GM19468 (cell line): ENCODE results near the gene CDH23.

Experiments
- ATAC-seq: cut with Tn5 transposase; IDR thresholded peaks from one replicate; pipeline ENCODE4 v1.9.1; 2021; ENCODE audit warnings: mild to moderate bottlenecking, moderate library complexity, moderate number of reproducible peaks; ENCODE audit not compliant: unreplicated experiment; ENCODE audit errors: extremely low read depth

CDH23 gene

GRCh38 chr10:71608819-71609768, 212.4 kb downstream of the CDH23 start:
- no peak for ATAC-seq

GRCh38 chr10:71610651-71611050, 213.9 kb downstream of the CDH23 start:
- no peak for ATAC-seq

GRCh38 chr10:71611131-71611530, 214.4 kb downstream of the CDH23 start:
- ATAC-seq = no peak

GRCh38 chr10:71611709-71612422, 215.1 kb downstream of the CDH23 start:
- ATAC-seq = no peak

- no peak for ATAC-seq
Observed at GRCh38 chr10:71613261-71613777, 216.6 kb downstream of the CDH23 start.

- ATAC-seq = no peak
Observed at GRCh38 chr10:71613877-71614276, 217.2 kb downstream of the CDH23 start.

- no peak for ATAC-seq
Observed at GRCh38 chr10:71614946-71615345, 218.2 kb downstream of the CDH23 start.

- ATAC-seq = no peak
Observed at GRCh38 chr10:71615538-71616329, 219.0 kb downstream of the CDH23 start.

- ATAC-seq = no peak
Observed at GRCh38 chr10:71616817-71617654, 220.3 kb downstream of the CDH23 start.

- no peak for ATAC-seq
Observed at GRCh38 chr10:71618176-71618575, 221.5 kb downstream of the CDH23 start.

GRCh38 chr10:71618598-71618997, 221.9 kb downstream of the CDH23 start:
- ATAC-seq = no peak

GRCh38 chr10:71620642-71621041, 223.9 kb downstream of the CDH23 start:
- no peak for ATAC-seq

GRCh38 chr10:71621231-71622153, 224.8 kb downstream of the CDH23 start:
- ATAC-seq = no peak

GRCh38 chr10:71622154-71622526, 225.4 kb downstream of the CDH23 start:
- no peak for ATAC-seq

- ATAC-seq = no peak
Observed at GRCh38 chr10:71622616-71623015, 225.9 kb downstream of the CDH23 start.

GRCh38 chr10:71623098-71623985, 226.6 kb downstream of the CDH23 start:
- no peak for ATAC-seq

- ATAC-seq = no peak
Observed at GRCh38 chr10:71623986-71624291, 227.2 kb downstream of the CDH23 start.
